ENCODE results near the gene KCNA10. TPM values are rescaled to one million over a fixed set of nuclear protein-coding genes. Genes with fewer than 3 reads are reported as not detected.

The KCNA10 gene
- total RNA-seq (2014; rRNA removed; shearing (Covaris generic)): not detected in 2 replicates
- polyA plus RNA-seq (2016; fragmentation: Nextera tagmentation; extraction: Ambion mirVana): not detected in 2 replicates
- long read RNA-seq: 0 reads

DNA sequence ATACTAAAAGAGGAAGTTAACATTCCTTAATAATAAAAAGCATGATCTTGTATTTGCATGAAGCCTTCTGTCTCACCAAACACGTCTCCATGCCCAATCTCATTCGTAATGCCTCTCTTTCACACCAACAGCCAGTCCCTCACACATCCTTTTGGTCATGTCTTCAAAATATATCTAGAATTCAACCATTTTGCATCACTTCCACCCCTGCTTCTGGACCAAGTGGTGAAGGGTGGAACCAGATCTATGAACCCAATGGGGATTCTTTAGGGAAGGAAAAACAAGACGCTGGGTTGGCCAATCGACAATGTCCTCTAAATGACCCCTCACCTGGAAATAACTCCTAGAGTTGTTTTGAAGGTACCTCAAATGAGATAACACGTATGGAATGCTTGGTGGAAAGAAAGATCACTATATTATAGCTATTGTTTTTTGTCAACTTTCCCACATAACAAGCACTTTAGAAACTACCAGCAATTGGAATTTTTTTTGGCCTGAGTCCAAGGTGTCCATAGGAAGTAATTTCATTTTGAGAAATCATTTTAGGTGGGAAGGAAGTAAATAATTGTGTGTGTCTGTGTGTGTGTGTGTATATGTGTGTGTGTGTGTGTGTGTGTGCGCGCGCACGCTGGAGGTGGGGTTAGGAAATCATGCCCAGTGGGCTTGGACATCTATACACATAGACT, at the start of gene KCNA10:
TSS of gene KCNA10 (minus strand) at position 51 of the 686 bp plus-strand sequence. CDS start 388 bp downstream, outside the sequence.
- ATAC-seq (no peak), DNase-seq (ENCODE audit: low spot score) (no peak)
- no peak for TF ChIP-seq CREB1 (CRISPR knock-in tag; IDR thresholded peaks at IDR 0.05; ENCODE audit: low read depth)
- no peak for TF ChIP-seq NANOG (IDR thresholded peaks at IDR 0.05; ENCODE audit: borderline replicate concordance)
- no peak for TF ChIP-seq EZH2phosphoT487 (IDR thresholded peaks at IDR 0.05; ENCODE audit: unreplicated experiment)
- TF ChIP-seq, protein P1, sequence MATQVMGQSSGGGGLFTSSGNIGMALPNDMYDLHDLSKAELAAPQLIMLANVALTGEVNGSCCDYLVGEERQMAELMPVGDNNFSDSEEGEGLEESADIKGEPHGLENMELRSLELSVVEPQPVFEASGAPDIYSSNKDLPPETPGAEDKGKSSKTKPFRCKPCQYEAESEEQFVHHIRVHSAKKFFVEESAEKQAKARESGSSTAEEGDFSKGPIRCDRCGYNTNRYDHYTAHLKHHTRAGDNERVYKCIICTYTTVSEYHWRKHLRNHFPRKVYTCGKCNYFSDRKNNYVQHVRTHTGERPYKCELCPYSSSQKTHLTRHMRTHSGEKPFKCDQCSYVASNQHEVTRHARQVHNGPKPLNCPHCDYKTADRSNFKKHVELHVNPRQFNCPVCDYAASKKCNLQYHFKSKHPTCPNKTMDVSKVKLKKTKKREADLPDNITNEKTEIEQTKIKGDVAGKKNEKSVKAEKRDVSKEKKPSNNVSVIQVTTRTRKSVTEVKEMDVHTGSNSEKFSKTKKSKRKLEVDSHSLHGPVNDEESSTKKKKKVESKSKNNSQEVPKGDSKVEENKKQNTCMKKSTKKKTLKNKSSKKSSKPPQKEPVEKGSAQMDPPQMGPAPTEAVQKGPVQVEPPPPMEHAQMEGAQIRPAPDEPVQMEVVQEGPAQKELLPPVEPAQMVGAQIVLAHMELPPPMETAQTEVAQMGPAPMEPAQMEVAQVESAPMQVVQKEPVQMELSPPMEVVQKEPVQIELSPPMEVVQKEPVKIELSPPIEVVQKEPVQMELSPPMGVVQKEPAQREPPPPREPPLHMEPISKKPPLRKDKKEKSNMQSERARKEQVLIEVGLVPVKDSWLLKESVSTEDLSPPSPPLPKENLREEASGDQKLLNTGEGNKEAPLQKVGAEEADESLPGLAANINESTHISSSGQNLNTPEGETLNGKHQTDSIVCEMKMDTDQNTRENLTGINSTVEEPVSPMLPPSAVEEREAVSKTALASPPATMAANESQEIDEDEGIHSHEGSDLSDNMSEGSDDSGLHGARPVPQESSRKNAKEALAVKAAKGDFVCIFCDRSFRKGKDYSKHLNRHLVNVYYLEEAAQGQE (IDR thresholded peaks at IDR 0.05; ENCODE audit: unreplicated experiment): no peak
- TF ChIP-seq, protein P2, sequence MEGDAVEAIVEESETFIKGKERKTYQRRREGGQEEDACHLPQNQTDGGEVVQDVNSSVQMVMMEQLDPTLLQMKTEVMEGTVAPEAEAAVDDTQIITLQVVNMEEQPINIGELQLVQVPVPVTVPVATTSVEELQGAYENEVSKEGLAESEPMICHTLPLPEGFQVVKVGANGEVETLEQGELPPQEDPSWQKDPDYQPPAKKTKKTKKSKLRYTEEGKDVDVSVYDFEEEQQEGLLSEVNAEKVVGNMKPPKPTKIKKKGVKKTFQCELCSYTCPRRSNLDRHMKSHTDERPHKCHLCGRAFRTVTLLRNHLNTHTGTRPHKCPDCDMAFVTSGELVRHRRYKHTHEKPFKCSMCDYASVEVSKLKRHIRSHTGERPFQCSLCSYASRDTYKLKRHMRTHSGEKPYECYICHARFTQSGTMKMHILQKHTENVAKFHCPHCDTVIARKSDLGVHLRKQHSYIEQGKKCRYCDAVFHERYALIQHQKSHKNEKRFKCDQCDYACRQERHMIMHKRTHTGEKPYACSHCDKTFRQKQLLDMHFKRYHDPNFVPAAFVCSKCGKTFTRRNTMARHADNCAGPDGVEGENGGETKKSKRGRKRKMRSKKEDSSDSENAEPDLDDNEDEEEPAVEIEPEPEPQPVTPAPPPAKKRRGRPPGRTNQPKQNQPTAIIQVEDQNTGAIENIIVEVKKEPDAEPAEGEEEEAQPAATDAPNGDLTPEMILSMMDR (conservative IDR thresholded peaks at IDR 0.05; ENCODE audit: low read depth in 2 of 2): no peak
- TF ChIP-seq JUNB (IDR thresholded peaks at IDR 0.05; ENCODE audit: unreplicated experiment): no peak
- no peak for TF ChIP-seq STAT1 (IDR thresholded peaks at IDR 0.05; ENCODE audit: unreplicated experiment)
- no peak within 1 kb of the TSS for H3K27ac Mint-ChIP-seq
- Histone ChIP-seq H3K27ac (ENCODE audit: low read depth) (no peak within 1 kb of the TSS), H3K79me2 (replicated peaks; ENCODE audit: insufficient read depth) (no peaks in the 10 kb centered on the region), H3K4me1 (ENCODE audit: insufficient read depth) (peaks cover 24% of the 10 kb centered on the region), H2AFZ (no peak within 1 kb of the TSS), H3K27me3 (ENCODE audit: insufficient read depth) (no peaks in the 10 kb centered on the region), H3K9me2 (ENCODE audit: insufficient read depth) (peaks cover 20% of the 10 kb centered on the region), H3K36me3 (ENCODE audit: insufficient read depth) (no peaks in the 10 kb centered on the region; the same call in 1 of the 2 replicates), H3F3A (replicated peaks; ENCODE audit: low read depth) (no peaks in the 10 kb centered on the region), H4K20me1 (replicated peaks; ENCODE audit: insufficient read depth) (no peaks in the 10 kb centered on the region), H3K4me3 (no peak within 1 kb of the TSS), H3K4me2 (no peak within 1 kb of the TSS)
- H3K27me3 Mint-ChIP-seq (ENCODE audit: insufficient read depth, low read depth, poor library complexity): peaks cover 9% of the 10 kb centered on the region
- H3K4me3 Mint-ChIP-seq: no peak within 1 kb of the TSS
- peaks cover 22% of the 10 kb centered on the region for H3K4me1 Mint-ChIP-seq
- peaks cover 31% of the 10 kb centered on the region for H3K36me3 Mint-ChIP-seq (ENCODE audit: low read depth)
- peaks cover 27% of the 10 kb centered on the region for H3K9me3 Mint-ChIP-seq

DNA sequence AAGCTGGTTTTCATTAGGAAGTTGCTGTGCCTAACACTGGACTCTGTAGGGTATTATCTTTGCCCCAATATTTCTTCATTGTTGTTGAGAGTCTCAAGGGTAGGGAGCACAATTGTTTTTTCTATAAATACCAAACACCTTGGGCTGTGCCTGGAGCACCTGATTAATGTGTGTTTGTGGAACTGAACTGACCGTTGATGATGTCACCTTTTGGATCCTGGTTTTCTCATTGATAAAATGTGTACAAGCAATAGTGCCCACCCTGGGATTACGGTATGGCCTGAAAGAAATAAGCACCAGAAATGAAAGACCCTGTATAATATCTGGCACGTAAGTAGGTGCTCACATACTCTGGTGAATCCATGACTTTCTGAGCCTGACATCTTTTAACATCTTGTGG, 47.9 kb upstream of the KCNA10 start:
- H3K27ac Mint-ChIP-seq: no peak overlapping the region
- Histone ChIP-seq H3K4me2 (no peak overlapping the region), H3F3A (replicated peaks; ENCODE audit: low read depth) (no peaks in the 10 kb centered on the region), H3K4me1 (ENCODE audit: insufficient read depth) (peaks cover 7% of the 10 kb centered on the region; the same call in 1 of the 2 replicates), H3K9me2 (ENCODE audit: insufficient read depth) (no peaks in the 10 kb centered on the region), H3K36me3 (ENCODE audit: insufficient read depth) (no peaks in the 10 kb centered on the region), H3K27me3 (ENCODE audit: insufficient read depth) (peaks cover 6% of the 10 kb centered on the region; the same call in 1 of the 2 replicates), H3K27ac (ENCODE audit: low read depth) (no peak overlapping the region), H3K4me3 (no peak overlapping the region), H2AFZ (no peak overlapping the region), H3K79me2 (replicated peaks; ENCODE audit: insufficient read depth) (no peaks in the 10 kb centered on the region), H4K20me1 (replicated peaks; ENCODE audit: insufficient read depth) (no peaks in the 10 kb centered on the region)
- H3K36me3 Mint-ChIP-seq (ENCODE audit: low read depth): no peaks in the 10 kb centered on the region
- DNase-seq (ENCODE audit: low spot score) (no peak), ATAC-seq (no peak)
- H3K4me3 Mint-ChIP-seq: no peak overlapping the region
- H3K4me1 Mint-ChIP-seq: peaks cover 19% of the 10 kb centered on the region
- peaks cover 35% of the 10 kb centered on the region for H3K27me3 Mint-ChIP-seq (ENCODE audit: insufficient read depth, low read depth, poor library complexity)
- H3K9me3 Mint-ChIP-seq: no peaks in the 10 kb centered on the region
- TF ChIP-seq, protein P2 (conservative IDR thresholded peaks at IDR 0.05; ENCODE audit: low read depth in 2 of 2): no peak
- TF ChIP-seq STAT1 (IDR thresholded peaks at IDR 0.05; ENCODE audit: unreplicated experiment) (no peak), EZH2 (IDR thresholded peaks at IDR 0.05; ENCODE audit: low read depth, unreplicated experiment) (no peak), JUNB (IDR thresholded peaks at IDR 0.05; ENCODE audit: unreplicated experiment) (no peak), POLR2AphosphoS5 (IDR thresholded peaks at IDR 0.05; ENCODE audit: low read depth) (no peak), EZH2phosphoT487 (IDR thresholded peaks at IDR 0.05; ENCODE audit: unreplicated experiment) (no peak), NANOG (IDR thresholded peaks at IDR 0.05; ENCODE audit: borderline replicate concordance) (no peak), ZNF331 (CRISPR knock-in tag; IDR thresholded peaks at IDR 0.05; ENCODE audit: low read depth) (no peak)
- TF ChIP-seq, protein P3, sequence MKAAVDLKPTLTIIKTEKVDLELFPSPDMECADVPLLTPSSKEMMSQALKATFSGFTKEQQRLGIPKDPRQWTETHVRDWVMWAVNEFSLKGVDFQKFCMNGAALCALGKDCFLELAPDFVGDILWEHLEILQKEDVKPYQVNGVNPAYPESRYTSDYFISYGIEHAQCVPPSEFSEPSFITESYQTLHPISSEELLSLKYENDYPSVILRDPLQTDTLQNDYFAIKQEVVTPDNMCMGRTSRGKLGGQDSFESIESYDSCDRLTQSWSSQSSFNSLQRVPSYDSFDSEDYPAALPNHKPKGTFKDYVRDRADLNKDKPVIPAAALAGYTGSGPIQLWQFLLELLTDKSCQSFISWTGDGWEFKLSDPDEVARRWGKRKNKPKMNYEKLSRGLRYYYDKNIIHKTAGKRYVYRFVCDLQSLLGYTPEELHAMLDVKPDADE (IDR thresholded peaks at IDR 0.05): no peak
